ENCODE measurements around the gene RAD51B. TPM values are rescaled to one million over a fixed set of nuclear protein-coding genes. Genes with fewer than 3 reads are reported as not detected.

Gene RAD51B
- total and polyA plus RNA-seq, 9 of the 15 experiments (the other 6 are each of a cell fraction or from before 2014, with no cell fraction given) = 8.5 to 17.3 (median 11.3) TPM

DNA sequence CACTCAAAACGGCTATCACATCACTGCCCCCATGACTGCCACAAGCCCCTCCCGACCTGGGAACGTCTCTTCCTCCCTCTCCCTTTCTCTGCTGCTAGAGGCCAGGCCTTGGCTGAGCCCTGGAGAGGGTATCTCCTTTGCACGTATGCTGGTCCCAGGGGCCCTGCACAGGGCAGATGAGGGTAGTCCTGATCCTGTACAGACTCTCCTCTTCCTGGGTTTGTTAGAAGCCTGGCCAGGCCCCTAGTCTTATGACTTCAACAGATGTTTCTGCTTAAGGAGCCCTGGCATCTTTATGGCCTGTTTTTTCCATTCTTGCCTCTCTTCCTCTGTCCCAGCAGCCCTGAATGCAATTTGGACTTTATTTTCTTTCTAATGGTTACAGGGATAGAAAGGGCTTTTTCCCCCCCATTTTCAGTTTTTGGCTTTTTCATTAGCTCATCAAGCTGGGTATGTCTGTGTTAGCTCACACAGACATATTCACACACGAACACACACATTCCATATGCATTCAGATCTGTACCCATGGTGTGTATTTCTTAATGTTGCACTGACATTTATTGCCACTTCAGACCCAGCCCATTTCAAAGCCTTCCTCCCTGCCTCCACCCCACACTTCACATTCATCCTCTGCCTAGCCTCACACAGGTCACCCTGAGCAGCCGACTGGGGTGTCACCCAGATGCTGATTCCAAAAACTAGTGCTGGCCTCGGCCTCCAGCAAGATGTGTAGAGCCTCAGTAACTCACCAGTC is 770.0 kb downstream of the RAD51B start:
- no peak for ATAC-seq
- Histone ChIP-seq H3K27ac (ENCODE audit: extremely low read depth, low read depth, low read length) (no peak overlapping the region), H3K36me3 (ENCODE audit: control insufficient read depth, insufficient read depth, low read length) (no peaks in the 10 kb centered on the region), H3K4me3 (no peak overlapping the region), H2AFZ (ENCODE audit: low read depth, low read length) (no peak overlapping the region), H3K9me3 (replicated peaks; ENCODE audit: control insufficient read depth, insufficient read depth, low read depth, low read length) (no peaks in the 10 kb centered on the region), H3K27me3 (ENCODE audit: control insufficient read depth in 2 of 2, insufficient read depth in 2 of 2, low read length in 2 of 2) (no peaks in the 10 kb centered on the region; a peak in 2 of 5 replicates), H4K20me1 (replicated peaks; ENCODE audit: control insufficient read depth, insufficient read depth, low read length) (no peaks in the 10 kb centered on the region; the same call in 1 of the 2 replicates), H3K4me1 (replicated peaks in 1 of 2; ENCODE audit: control insufficient read depth in 2 of 2, insufficient read depth in 2 of 2, low read length in 2 of 2) (no peaks in the 10 kb centered on the region; a peak in 1 of 5 replicates), H3K9ac (ENCODE audit: insufficient read depth in 1 of 2, low read depth in 2 of 2, low read length in 2 of 2) (no peak overlapping the region), H3K79me2 (ENCODE audit: control insufficient read depth, insufficient read depth, low read length) (no peaks in the 10 kb centered on the region), H3K4me2 (ENCODE audit: insufficient read depth, low read length) (no peak overlapping the region), H3K9me1 (ENCODE audit: control insufficient read depth, insufficient read depth, low read length) (no peaks in the 10 kb centered on the region)
- in situ Hi-C loops (cut with MboI) = no loop called here
- no peak for DNase-seq (ENCODE audit: extremely low read depth in 1 of 4, low spot score in 3 of 4)
- no peak for FAIRE-seq
- WGBS (ENCODE audit: insufficient coverage, low coverage, missing lambda C conversion rate) = 17% methylated on average over 6 of the region's 7 CpGs
- intact Hi-C loops (cut with micrococcal nuclease) = no loop called here
- TF ChIP-seq LEF1 (IDR thresholded peaks at IDR 0.05) = no peak
- no peak for TF ChIP-seq GABPA (tag; conservative IDR thresholded peaks at IDR 0.05; ENCODE audit: low read depth)
- no peak for TF ChIP-seq E2F3 (CRISPR knock-in tag; IDR thresholded peaks at IDR 0.05)
- no peak for TF ChIP-seq KHSRP (IDR thresholded peaks at IDR 0.05)
- TF ChIP-seq HMGN3 (IDR thresholded peaks at IDR 0.05; ENCODE audit: borderline replicate concordance, extremely low read depth, insufficient read length, low read depth, low read length) = no peak
- ChIA-PET CTCF (ENCODE audit: low intra/inter-chr PET ratio) (no interaction called here), POLR2A (interaction anchor here (0.6 to 1.6 kb wide), 4 partner anchors 11 to 1104 kb away, joined by 3 to 5 read pairs (median 4); no protein-coding TSS in a partner anchor)
- no TSS peak for BruUV-seq (replicated peaks)

DNA sequence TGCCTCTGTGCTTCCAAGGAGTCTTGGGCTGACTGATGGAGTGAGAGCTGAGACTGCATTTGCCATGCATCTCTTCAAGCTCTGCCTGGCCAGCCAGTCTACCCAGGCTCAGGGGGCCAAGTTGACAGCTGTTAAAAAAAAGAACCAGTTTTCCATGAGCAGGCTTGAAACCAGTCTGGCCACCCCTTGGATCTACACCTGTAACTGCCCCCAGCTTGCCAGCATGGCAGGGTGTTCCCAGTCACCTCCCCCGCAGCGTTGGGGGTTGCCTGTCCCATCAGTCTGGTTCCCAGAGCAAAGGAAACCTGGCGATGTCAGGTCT is 770.6 kb downstream of the RAD51B start:
- no peaks in the 10 kb centered on the region for H3K36me3 ChIP-seq (ENCODE audit: control insufficient read depth, insufficient read depth, low read length)
- WGBS (ENCODE audit: insufficient coverage, low coverage, missing lambda C conversion rate) = 14% methylated on average over 3 of the region's 3 CpGs
- no peaks in the 10 kb centered on the region for H3K9me3 ChIP-seq (replicated peaks; ENCODE audit: control insufficient read depth, insufficient read depth, low read depth, low read length)
- ChIA-PET CTCF (ENCODE audit: low intra/inter-chr PET ratio) (no interaction called here), POLR2A (interaction anchor here (0.6 to 1.6 kb wide), 3 partner anchors 11 to 1105 kb away, joined by 3 to 5 read pairs (median 3); no protein-coding TSS in a partner anchor)
- H3K4me3 ChIP-seq = no peak overlapping the region
- no peak for ATAC-seq
- no peak overlapping the region for H3K9ac ChIP-seq (ENCODE audit: insufficient read depth in 1 of 2, low read depth in 2 of 2, low read length in 2 of 2)
- no peaks in the 10 kb centered on the region for H3K79me2 ChIP-seq (ENCODE audit: control insufficient read depth, insufficient read depth, low read length)
- no peaks in the 10 kb centered on the region; the same call in 1 of the 2 replicates for H4K20me1 ChIP-seq (replicated peaks; ENCODE audit: control insufficient read depth, insufficient read depth, low read length)
- intact Hi-C loops (cut with micrococcal nuclease) (no loop called here), in situ Hi-C loops (cut with MboI) (no loop called here)
- H3K27me3 ChIP-seq (ENCODE audit: control insufficient read depth in 2 of 2, insufficient read depth in 2 of 2, low read length in 2 of 2) = no peaks in the 10 kb centered on the region; a peak in 2 of 5 replicates
- H3K4me2 ChIP-seq (ENCODE audit: insufficient read depth, low read length) = no peak overlapping the region
- H3K9me1 ChIP-seq (ENCODE audit: control insufficient read depth, insufficient read depth, low read length) = no peaks in the 10 kb centered on the region
- no peak for FAIRE-seq
- no peak overlapping the region for H2AFZ ChIP-seq (ENCODE audit: low read depth, low read length)
- no peaks in the 10 kb centered on the region; a peak in 2 of 5 replicates for H3K4me1 ChIP-seq (replicated peaks in 1 of 2; ENCODE audit: control insufficient read depth in 2 of 2, insufficient read depth in 2 of 2, low read length in 2 of 2)
- no TSS peak for BruUV-seq (replicated peaks)
- DNase-seq (ENCODE audit: extremely low read depth in 1 of 4, low spot score in 3 of 4) = no peak
- no peak overlapping the region for H3K27ac ChIP-seq (ENCODE audit: extremely low read depth, low read depth, low read length)
- TF ChIP-seq MED1 (CRISPR knock-in tag; IDR thresholded peaks at IDR 0.05; ENCODE audit: borderline replicate concordance) = no peak
- no peak for TF ChIP-seq TCF7 (IDR thresholded peaks at IDR 0.05; ENCODE audit: borderline replicate concordance)
- no peak for TF ChIP-seq NFIC (IDR thresholded peaks at IDR 0.05)
- TF ChIP-seq HMGN3 (IDR thresholded peaks at IDR 0.05; ENCODE audit: borderline replicate concordance, extremely low read depth, insufficient read length, low read depth, low read length) = no peak
- TF ChIP-seq SMARCC2 (IDR thresholded peaks at IDR 0.05; ENCODE audit: low read depth) = no peak
- TF ChIP-seq ZNF263 (CRISPR knock-in tag; IDR thresholded peaks at IDR 0.05; ENCODE audit: borderline replicate concordance) = no peak
- TF ChIP-seq, protein P1, sequence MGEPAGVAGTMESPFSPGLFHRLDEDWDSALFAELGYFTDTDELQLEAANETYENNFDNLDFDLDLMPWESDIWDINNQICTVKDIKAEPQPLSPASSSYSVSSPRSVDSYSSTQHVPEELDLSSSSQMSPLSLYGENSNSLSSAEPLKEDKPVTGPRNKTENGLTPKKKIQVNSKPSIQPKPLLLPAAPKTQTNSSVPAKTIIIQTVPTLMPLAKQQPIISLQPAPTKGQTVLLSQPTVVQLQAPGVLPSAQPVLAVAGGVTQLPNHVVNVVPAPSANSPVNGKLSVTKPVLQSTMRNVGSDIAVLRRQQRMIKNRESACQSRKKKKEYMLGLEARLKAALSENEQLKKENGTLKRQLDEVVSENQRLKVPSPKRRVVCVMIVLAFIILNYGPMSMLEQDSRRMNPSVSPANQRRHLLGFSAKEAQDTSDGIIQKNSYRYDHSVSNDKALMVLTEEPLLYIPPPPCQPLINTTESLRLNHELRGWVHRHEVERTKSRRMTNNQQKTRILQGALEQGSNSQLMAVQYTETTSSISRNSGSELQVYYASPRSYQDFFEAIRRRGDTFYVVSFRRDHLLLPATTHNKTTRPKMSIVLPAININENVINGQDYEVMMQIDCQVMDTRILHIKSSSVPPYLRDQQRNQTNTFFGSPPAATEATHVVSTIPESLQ (CRISPR knock-in tag; IDR thresholded peaks at IDR 0.05) = no peak
- TF ChIP-seq, protein P2, sequence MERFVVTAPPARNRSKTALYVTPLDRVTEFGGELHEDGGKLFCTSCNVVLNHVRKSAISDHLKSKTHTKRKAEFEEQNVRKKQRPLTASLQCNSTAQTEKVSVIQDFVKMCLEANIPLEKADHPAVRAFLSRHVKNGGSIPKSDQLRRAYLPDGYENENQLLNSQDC (CRISPR knock-in tag; IDR thresholded peaks at IDR 0.05) = no peak
- no peak for TF ChIP-seq TAF7 (tag; IDR thresholded peaks at IDR 0.05)
- no peak for TF ChIP-seq EHMT2 (IDR thresholded peaks at IDR 0.05)
- no peak for TF ChIP-seq GABPA (tag; conservative IDR thresholded peaks at IDR 0.05; ENCODE audit: low read depth)

Measured in K562 (cell line).